HepG2 (cell line): ENCODE results near the gene VCP. TPM values are rescaled to one million over a fixed set of nuclear protein-coding genes. Genes with fewer than 3 reads are reported as not detected.
A peak's percentile ranks its signal among the peaks of the same experiment; 100 is the strongest.

Experiments
- ARNTL ChIP-seq: sonication (generic); formaldehyde crosslinking; IDR thresholded peaks from 2 replicates; pipeline ENCODE4 v1.4.0; 2020; ENCODE audit warnings: mild to moderate bottlenecking, missing genetic modification reagents
- CENPX ChIP-seq: sonication (generic); formaldehyde crosslinking; IDR thresholded peaks from 2 replicates; pipeline ENCODE4 v1.9.0; 2021; ENCODE audit warnings: mild to moderate bottlenecking, missing genetic modification reagents, moderate library complexity
- CHD4 ChIP-seq: fragments of 200-600 bp; sonication (generic); IDR thresholded peaks from 2 replicates; pipeline ENCODE4 v1.7.0; 2017; ENCODE audit warnings: mild to moderate bottlenecking, low read length, borderline replicate concordance
- ELF3 ChIP-seq: IDR thresholded peaks from 2 replicates; pipeline ENCODE4 v1.6.1; 2016; ENCODE audit warnings: missing genetic modification reagents, missing compliant biosample characterization
- ETV5 ChIP-seq: IDR thresholded peaks from 2 replicates; pipeline ENCODE4 v1.6.1; 2018; ENCODE audit warnings: missing biosample characterization, missing genetic modification reagents, inconsistent platforms, borderline replicate concordance
- GMEB1 ChIP-seq: sonication (generic); formaldehyde crosslinking; IDR thresholded peaks from 2 replicates; pipeline ENCODE4 v1.5.1; 2020; ENCODE audit warnings: missing genetic modification reagents, mild to moderate bottlenecking, borderline replicate concordance
- HNRNPLL ChIP-seq: fragments of 200-400 bp; formaldehyde crosslinking; IDR thresholded peaks from 2 replicates; pipeline ENCODE4 v1.6.1; 2017; ENCODE audit warnings: mild to moderate bottlenecking, low read depth, low read length; ENCODE audit not compliant: poor library complexity, severe bottlenecking
- MIXL1 ChIP-seq: IDR thresholded peaks from 2 replicates; pipeline ENCODE4 v1.6.1; 2016
- MXD1 ChIP-seq: sonication (generic); formaldehyde crosslinking; IDR thresholded peaks from 2 replicates; pipeline ENCODE4 v1.4.0; 2020; ENCODE audit warnings: mild to moderate bottlenecking, missing genetic modification reagents
- MZF1 ChIP-seq: sonication (generic); formaldehyde crosslinking; IDR thresholded peaks from 2 replicates; pipeline ENCODE4 v1.8.1; 2023; ENCODE audit warnings: mild to moderate bottlenecking, missing genetic modification reagents, borderline replicate concordance
- SMARCE1 ChIP-seq: fragments of 450-650 bp; IDR thresholded peaks from 2 replicates; pipeline ENCODE4 v1.6.1; 2017; ENCODE audit warnings: borderline replicate concordance
- TOPORS ChIP-seq: sonication (generic); formaldehyde crosslinking; IDR thresholded peaks from 2 replicates; pipeline ENCODE4 v1.8.0; 2023; ENCODE audit warnings: mild to moderate bottlenecking, missing genetic modification reagents
- ZC3H13 ChIP-seq: sonication (generic); formaldehyde crosslinking; IDR thresholded peaks from 2 replicates; pipeline ENCODE4 v1.8.1; 2023; ENCODE audit warnings: mild to moderate bottlenecking, missing genetic modification reagents, moderate library complexity
- ZHX1 ChIP-seq: sonication (generic); formaldehyde crosslinking; IDR thresholded peaks from 2 replicates; pipeline ENCODE4 v1.8.1; 2022; ENCODE audit warnings: low read depth, mild to moderate bottlenecking, missing genetic modification reagents
- ZNF180 ChIP-seq: sonication (generic); formaldehyde crosslinking; IDR thresholded peaks from 2 replicates; pipeline ENCODE4 v1.4.0; 2020; ENCODE audit warnings: low read depth, missing genetic modification reagents, borderline replicate concordance
- ZNF513 ChIP-seq: sonication (generic); formaldehyde crosslinking; conservative IDR thresholded peaks from 2 replicates; pipeline ENCODE4 v1.5.0; 2020; ENCODE audit warnings: missing genetic modification reagents
- ZNF580 ChIP-seq: IDR thresholded peaks from 2 replicates; pipeline ENCODE4 v1.6.1; 2016; ENCODE audit warnings: low read depth, borderline replicate concordance
- ZNF589 ChIP-seq: sonication (generic); formaldehyde crosslinking; conservative IDR thresholded peaks from 2 replicates; pipeline ENCODE4 v1.8.0; 2022; ENCODE audit warnings: mild to moderate bottlenecking, moderate library complexity, missing genetic modification reagents
- ZNF776 ChIP-seq: sonication (generic); formaldehyde crosslinking; IDR thresholded peaks from 2 replicates; pipeline ENCODE4 v1.4.0; 2020; ENCODE audit warnings: mild to moderate bottlenecking, missing genetic modification reagents
- polyA plus RNA-seq, 8 experiments: library from polyadenylated mRNA; depleted of rRNA in 3 of 8; stranded (reverse) in 7 of 8; unstranded in 1 of 8; fragments of >200 nt; fragmentation: Illumina TruSeq in 4 of 8; extraction: Trizol in 4 of 8; gene quantifications; 2 replicates each; pipeline versions ENCODE4 v1.2.1 to v1.2.3, GENCODE V29; 2011 to 2016; ENCODE audit warnings: low read depth in 4 of 8, missing spikeins in 1 of 8, mixed read lengths in 1 of 8; ENCODE audit not compliant: insufficient read depth in 1 of 8
- total RNA-seq, 5 experiments: library from RNA; depleted of rRNA; stranded (reverse); fragments of >200 nt; fragmentation: Illumina TruSeq; extraction: Trizol; gene quantifications; 2 replicates each; pipeline ENCODE4 v1.2.3, GENCODE V29; 2016; ENCODE audit warnings: low read depth in 1 of 5

Gene VCP
- total and polyA plus RNA-seq, 2 of the 13 experiments (the other 11 are each of a cell fraction or from before 2014, with no cell fraction given) = 143 to 391 TPM

- TF ChIP-seq ZNF776 (CRISPR knock-in tag) (no peak; the same call in 1 of the 2 replicates), ZNF580 (CRISPR knock-in tag) (peak; percentile 73; the same call in 1 of the 2 replicates), GMEB1 (peak; percentile 74), MIXL1 (CRISPR knock-in tag) (no peak), SMARCE1 (no peak), ETV5 (CRISPR knock-in tag) (0 out of 2 replicates have a peak, but pooled peaks have one; percentile 23), MXD1 (peak; percentile 90), ZNF513 (no peak), MZF1 (peak; percentile 52; the same call in 1 of the 2 replicates), ZC3H13 (CRISPR knock-in tag) (peak; percentile 52; the same call in 1 of the 2 replicates), CHD4 (no peak), ZNF180 (0 out of 2 replicates have a peak, but pooled peaks have one; percentile 6), TOPORS (CRISPR knock-in tag) (peak; percentile 85; the same call in 1 of the 2 replicates), ELF3 (CRISPR knock-in tag) (peak; percentile 74), CENPX (no peak), ZNF589 (CRISPR knock-in tag) (peak; percentile 81; the same call in 1 of the 2 replicates), ARNTL (0 out of 2 replicates have a peak, but pooled peaks have one; percentile 30), ZHX1 (peak; percentile 75; the same call in 1 of the 2 replicates), HNRNPLL (peak; percentile 64)
Observed at GRCh38 chr9:35079426-35080341, 7.3 kb upstream of the VCP start, which contains the start of gene FANCG (continued).
